KMS-11 (cell line): ENCODE results near the gene ABCG8.

ENCODE experiments used
- H2AFZ ChIP-seq: fragments of 200-600 bp; sonication (generic); 2 replicates; pipeline ENCODE4 v1.6.1; 2016; ENCODE audit warnings: antibody characterized with exemption, mixed run types, low read depth
- H3K27ac ChIP-seq: fragments of 200-600 bp; sonication (generic); 2 replicates; pipeline ENCODE4 v1.6.1; 2016; ENCODE audit warnings: mild to moderate bottlenecking, mixed run types
- H3K27me3 ChIP-seq: fragments of 200-600 bp; sonication (generic); 2 replicates; pipeline ENCODE4 v1.6.1; 2017; ENCODE audit warnings: mild to moderate bottlenecking, low read depth, mixed run types, moderate library complexity; ENCODE audit not compliant: insufficient read depth
- H3K36me3 ChIP-seq: fragments of 200-600 bp; sonication (generic); 2 replicates; pipeline ENCODE4 v1.6.1; 2017; ENCODE audit warnings: mild to moderate bottlenecking, mixed run types; ENCODE audit not compliant: insufficient read depth
- H3K4me1 ChIP-seq: fragments of 200-600 bp; sonication (generic); 2 replicates; pipeline ENCODE4 v1.6.1; 2016; ENCODE audit warnings: mild to moderate bottlenecking, low read depth, mixed run types; ENCODE audit not compliant: poor library complexity, severe bottlenecking
- H3K4me2 ChIP-seq: fragments of 200-600 bp; sonication (generic); 2 replicates; pipeline ENCODE4 v1.7.0; 2016; ENCODE audit warnings: mild to moderate bottlenecking, mixed run types
- H3K4me3 ChIP-seq: fragments of 200-600 bp; sonication (generic); IDR thresholded peaks from 2 replicates; pipeline ENCODE4 v1.6.1; 2017; ENCODE audit warnings: low read depth, low read length, mixed read lengths; ENCODE audit not compliant: insufficient read depth
- H3K79me2 ChIP-seq: fragments of 200-600 bp; sonication (generic); 2 replicates; pipeline ENCODE4 v1.6.1; 2016; ENCODE audit warnings: low read depth, mixed run types; ENCODE audit not compliant: insufficient read depth
- H3K9ac ChIP-seq: fragments of 200-600 bp; sonication (generic); 2 replicates; pipeline ENCODE4 v1.6.1; 2016; ENCODE audit warnings: mild to moderate bottlenecking, mixed run types
- H4K20me1 ChIP-seq: fragments of 200-600 bp; sonication (generic); 2 replicates; pipeline ENCODE4 v1.6.1; 2016; ENCODE audit warnings: mild to moderate bottlenecking, mixed run types; ENCODE audit not compliant: insufficient read depth
- TF ChIP-seq, protein P1 (sequence below): fragments of 200-600 bp; sonication (generic); conservative IDR thresholded peaks from 2 replicates; pipeline ENCODE4 v1.6.1; 2017; ENCODE audit warnings: low read depth, mild to moderate bottlenecking, antibody characterized with exemption, low read length, moderate library complexity, mixed read lengths

ABCG8 gene

DNA sequence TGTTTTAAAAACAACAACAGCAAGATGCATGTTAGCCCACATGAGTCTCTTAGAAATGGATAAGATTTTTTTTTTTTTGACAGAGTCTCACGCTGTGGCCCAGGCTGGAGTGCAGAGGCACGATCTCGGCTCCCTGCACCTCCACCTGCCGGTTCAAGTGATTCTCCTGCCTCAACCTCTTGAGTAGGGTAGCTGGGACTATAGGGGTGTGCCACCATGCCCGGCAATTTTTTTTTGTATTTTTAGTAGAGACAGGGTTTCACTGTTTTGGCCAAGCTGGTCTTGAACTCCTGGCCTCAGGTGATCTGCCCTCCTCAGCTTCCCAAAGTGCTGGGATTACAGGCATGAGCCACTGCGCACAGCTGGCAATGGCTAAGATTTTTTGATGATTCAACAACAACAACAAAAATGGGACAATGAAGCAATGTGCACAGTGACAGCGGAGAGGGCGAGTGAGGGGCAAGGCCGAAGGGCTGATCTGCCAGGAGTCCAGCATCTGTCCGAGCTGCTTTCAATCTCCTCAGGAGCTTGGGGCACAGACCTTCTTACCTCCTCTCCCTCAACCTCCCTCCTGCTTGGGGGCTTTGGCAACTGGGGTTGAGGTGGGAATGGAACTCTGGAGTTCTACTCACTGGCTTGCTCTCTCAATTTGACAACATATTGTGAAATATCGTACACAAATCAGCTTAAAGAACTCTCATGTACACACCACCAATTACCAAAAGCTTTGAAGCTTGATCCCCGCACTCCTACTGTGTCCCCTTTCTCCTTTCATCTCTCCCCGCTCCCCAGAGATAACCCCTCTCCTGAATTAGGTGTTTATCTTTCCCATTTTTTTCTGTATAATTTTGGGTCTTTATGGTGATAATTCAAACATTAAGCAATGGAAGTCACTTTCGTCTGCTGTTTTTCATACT, 3.4 kb downstream of the ABCG8 start:
- no peaks in the 10 kb centered on the region for H3K79me2 ChIP-seq
- H2AFZ ChIP-seq, result no peak overlapping the region
- H3K36me3 ChIP-seq, result no peaks in the 10 kb centered on the region
- H3K4me3 ChIP-seq, result no peak overlapping the region
- no peaks in the 10 kb centered on the region for H3K27me3 ChIP-seq
- no peak overlapping the region for H3K4me2 ChIP-seq
- H3K4me1 ChIP-seq, result no peaks in the 10 kb centered on the region
- no peaks in the 10 kb centered on the region for H4K20me1 ChIP-seq
- no peak overlapping the region for H3K27ac ChIP-seq
- TF ChIP-seq, protein P1, sequence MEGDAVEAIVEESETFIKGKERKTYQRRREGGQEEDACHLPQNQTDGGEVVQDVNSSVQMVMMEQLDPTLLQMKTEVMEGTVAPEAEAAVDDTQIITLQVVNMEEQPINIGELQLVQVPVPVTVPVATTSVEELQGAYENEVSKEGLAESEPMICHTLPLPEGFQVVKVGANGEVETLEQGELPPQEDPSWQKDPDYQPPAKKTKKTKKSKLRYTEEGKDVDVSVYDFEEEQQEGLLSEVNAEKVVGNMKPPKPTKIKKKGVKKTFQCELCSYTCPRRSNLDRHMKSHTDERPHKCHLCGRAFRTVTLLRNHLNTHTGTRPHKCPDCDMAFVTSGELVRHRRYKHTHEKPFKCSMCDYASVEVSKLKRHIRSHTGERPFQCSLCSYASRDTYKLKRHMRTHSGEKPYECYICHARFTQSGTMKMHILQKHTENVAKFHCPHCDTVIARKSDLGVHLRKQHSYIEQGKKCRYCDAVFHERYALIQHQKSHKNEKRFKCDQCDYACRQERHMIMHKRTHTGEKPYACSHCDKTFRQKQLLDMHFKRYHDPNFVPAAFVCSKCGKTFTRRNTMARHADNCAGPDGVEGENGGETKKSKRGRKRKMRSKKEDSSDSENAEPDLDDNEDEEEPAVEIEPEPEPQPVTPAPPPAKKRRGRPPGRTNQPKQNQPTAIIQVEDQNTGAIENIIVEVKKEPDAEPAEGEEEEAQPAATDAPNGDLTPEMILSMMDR, result no peak
- H3K9ac ChIP-seq, result no peak overlapping the region

DNA sequence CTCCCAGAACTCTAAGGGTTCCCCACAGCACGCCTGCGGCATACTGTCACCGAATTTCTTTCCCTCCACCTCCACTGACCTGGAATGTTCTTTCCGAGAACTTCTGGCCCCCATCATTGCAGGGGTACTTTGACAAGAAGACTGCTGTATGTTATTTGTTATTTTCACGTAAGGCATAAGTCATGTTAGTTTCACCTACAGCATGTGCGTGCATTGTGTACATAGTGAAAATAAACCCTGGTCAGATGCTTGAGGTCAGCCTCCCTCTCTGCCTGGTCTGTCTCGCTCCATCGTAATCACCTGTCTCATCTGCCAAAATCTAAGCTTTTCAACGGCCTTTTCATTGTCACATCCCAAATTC, 4.1 kb downstream of the ABCG8 start:
- no peak overlapping the region for H3K4me3 ChIP-seq
- no peaks in the 10 kb centered on the region for H3K4me1 ChIP-seq
- no peaks in the 10 kb centered on the region for H3K79me2 ChIP-seq
- no peaks in the 10 kb centered on the region for H4K20me1 ChIP-seq
- no peak overlapping the region for H3K9ac ChIP-seq
- H3K4me2 ChIP-seq, result no peak overlapping the region
- no peaks in the 10 kb centered on the region for H3K36me3 ChIP-seq
- H2AFZ ChIP-seq, result no peak overlapping the region
- TF ChIP-seq, protein P1, result no peak
- no peaks in the 10 kb centered on the region for H3K27me3 ChIP-seq
- H3K27ac ChIP-seq, result no peak overlapping the region

DNA sequence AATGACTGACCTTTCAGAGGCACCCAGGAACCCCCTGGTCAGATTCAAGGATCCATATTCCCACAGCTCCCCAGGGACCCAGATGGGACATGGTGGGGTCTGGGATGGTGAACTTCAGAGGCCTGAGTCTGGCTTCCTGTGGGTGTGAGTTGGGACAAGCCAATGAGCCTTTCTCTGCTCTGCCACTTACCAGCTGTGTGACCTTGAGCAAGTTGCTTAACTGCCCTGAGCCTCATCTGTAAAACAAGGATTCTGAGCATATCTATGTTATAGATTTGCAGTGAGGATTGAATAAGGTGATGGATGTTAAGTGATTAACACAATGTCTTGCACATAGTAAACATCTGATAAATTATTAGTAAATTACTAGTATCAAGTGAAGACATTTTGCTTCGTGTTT, 6.4 kb downstream of the ABCG8 start:
- Histone ChIP-seq H2AFZ (no peak overlapping the region), H3K36me3 (no peaks in the 10 kb centered on the region), H3K9ac (no peak overlapping the region), H3K79me2 (no peaks in the 10 kb centered on the region), H3K4me1 (no peaks in the 10 kb centered on the region), H3K4me3 (no peak overlapping the region), H3K27ac (no peak overlapping the region), H4K20me1 (no peaks in the 10 kb centered on the region), H3K4me2 (no peak overlapping the region), H3K27me3 (no peaks in the 10 kb centered on the region)
- TF ChIP-seq, protein P1, result no peak

DNA sequence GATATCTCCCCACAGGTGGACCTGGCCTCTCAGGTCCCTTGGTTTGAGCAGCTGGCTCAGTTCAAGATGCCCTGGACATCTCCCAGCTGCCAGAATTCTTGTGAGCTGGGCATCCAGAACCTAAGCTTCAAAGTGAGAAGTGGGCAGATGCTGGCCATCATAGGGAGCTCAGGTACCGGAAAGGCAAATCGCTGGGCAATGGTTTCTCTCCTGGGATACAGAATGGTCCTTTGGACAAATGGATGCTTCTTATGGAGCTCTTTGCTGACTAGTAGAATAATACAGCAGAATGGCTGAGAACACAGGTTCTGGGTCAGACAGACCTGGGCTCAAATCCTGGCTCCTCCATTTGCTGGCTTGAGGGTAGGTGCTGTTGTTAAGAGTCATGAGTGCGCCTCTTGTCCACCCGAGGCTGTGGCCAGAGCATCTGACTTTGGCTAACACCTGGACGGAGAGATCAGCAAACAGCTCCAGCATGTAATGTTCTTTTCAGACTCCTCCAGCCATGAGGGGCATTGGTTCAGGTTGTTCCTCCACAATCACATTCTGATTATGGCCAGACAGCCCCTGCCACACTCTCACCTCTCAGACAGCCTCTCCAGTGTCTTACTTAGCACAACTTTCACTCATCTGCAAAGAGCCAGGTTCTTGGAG, 7.5 kb downstream of the ABCG8 start:
- Histone ChIP-seq H3K27ac (no peak overlapping the region), H4K20me1 (no peaks in the 10 kb centered on the region), H3K27me3 (no peaks in the 10 kb centered on the region), H3K9ac (no peak overlapping the region), H3K79me2 (no peaks in the 10 kb centered on the region), H3K4me2 (no peak overlapping the region), H3K4me3 (no peak overlapping the region), H3K36me3 (no peaks in the 10 kb centered on the region), H3K4me1 (no peaks in the 10 kb centered on the region), H2AFZ (no peak overlapping the region)
- TF ChIP-seq, protein P1, result no peak
